ENCODE data around the gene CFAP61. TPM values are rescaled to one million over a fixed set of nuclear protein-coding genes. Genes with fewer than 3 reads are reported as not detected.

CFAP61 gene
- total and polyA plus RNA-seq, 7 experiments from 2014 or later = not detected

DNA sequence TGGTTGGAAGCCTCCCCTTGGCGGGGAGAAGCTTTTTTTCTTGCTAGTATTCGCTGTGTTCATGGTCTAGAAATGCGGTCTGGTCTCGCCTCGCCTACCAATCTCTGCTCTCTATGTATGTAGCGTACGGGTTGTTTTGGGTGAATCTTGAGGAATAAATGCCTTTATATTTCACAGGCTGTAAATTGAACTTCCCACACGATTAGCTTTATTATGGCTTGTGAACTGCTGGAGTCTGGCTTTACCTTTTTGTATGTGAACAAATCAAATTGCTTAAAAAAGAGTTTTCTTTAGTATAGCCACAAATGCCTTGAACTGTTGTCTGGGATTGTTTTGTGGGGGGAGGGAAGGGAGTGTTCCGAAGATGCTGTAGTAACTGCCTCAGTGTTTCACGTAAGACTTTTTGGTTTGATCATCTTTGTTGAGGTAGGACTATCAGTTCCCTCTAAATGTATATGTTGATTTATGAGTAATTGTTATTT is 317.8 kb downstream of the CFAP61 start:
- intact Hi-C loops (cut with micrococcal nuclease) = no loop called here
- no peaks in the 10 kb centered on the region for H3K4me1 ChIP-seq (ENCODE audit: control insufficient read depth in 2 of 2, insufficient read depth in 2 of 2, low read length in 2 of 2)
- no peaks in the 10 kb centered on the region for H3K9me3 ChIP-seq (ENCODE audit: control insufficient read depth in 2 of 3, low read length in 3 of 3)
- POLR2A ChIA-PET = no interaction called here
- H3K36me3 ChIP-seq (ENCODE audit: control insufficient read depth in 2 of 3, insufficient read depth in 3 of 3, low read length in 3 of 3) = no peaks in the 10 kb centered on the region
- H3K27me3 ChIP-seq (ENCODE audit: control insufficient read depth in 2 of 2, insufficient read depth in 2 of 2, low read length in 2 of 2) = peaks cover 0 to 5% of the 10 kb centered on the region in 2 donors
- Mint-ChIP-seq H3K9me3 (no peaks in the 10 kb centered on the region), H3K36me3 (peaks cover 0 to 5% (median 0%) of the 10 kb centered on the region in 5 donors), H3K4me3 (peak overlapping the region in 9 of 10 donors; percentile 11 to 82 (median 68)), H3K27me3 (peaks cover 66 to 72% (median 68%) of the 10 kb centered on the region in 5 donors), H3K4me1 (peaks cover 8 to 18% (median 13%) of the 10 kb centered on the region in 7 donors), H3K27ac (peak overlapping the region in 1 of 9 donors; percentile 51)
- CTCF ChIA-PET = no interaction called here
- ATAC-seq = no peak
- H3K4me3 ChIP-seq (ENCODE audit: low read length) = no peak overlapping the region
- H3K27ac ChIP-seq (ENCODE audit: low read depth, low read length) = no peak overlapping the region
- DNase-seq = no peak

DNA sequence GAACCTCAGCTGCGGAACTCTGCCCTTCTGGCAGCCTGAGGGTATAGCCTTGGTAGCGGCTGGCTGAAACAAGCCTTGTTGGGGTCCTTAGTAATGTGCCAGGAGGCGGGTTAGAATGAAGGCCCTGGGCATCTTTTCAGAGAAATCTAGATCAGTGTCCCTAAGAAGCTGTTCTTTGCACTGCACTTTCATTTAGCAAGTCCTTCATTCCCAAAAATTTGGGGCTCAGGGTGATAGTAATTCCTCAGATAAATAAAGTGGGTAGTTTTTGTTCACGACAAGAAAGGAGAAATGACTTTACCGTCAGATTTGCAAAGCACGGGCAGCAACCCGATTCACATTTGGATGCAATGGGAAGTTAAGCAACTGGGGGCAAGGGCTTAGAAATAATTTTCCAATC is 318.8 kb downstream of the CFAP61 start:
- ATAC-seq = no peak
- no peak overlapping the region for H3K27ac Mint-ChIP-seq
- no peak overlapping the region for H3K4me3 ChIP-seq (ENCODE audit: low read length)
- peaks cover 0 to 5% of the 10 kb centered on the region in 2 donors for H3K27me3 ChIP-seq (ENCODE audit: control insufficient read depth in 2 of 2, insufficient read depth in 2 of 2, low read length in 2 of 2)
- no peaks in the 10 kb centered on the region for H3K4me1 ChIP-seq (ENCODE audit: control insufficient read depth in 2 of 2, insufficient read depth in 2 of 2, low read length in 2 of 2)
- CTCF ChIA-PET = no interaction called here
- peaks cover 6 to 12% (median 8%) of the 10 kb centered on the region in 7 donors for H3K4me1 Mint-ChIP-seq
- H3K4me3 Mint-ChIP-seq = no peak overlapping the region
- no peaks in the 10 kb centered on the region for H3K36me3 ChIP-seq (ENCODE audit: control insufficient read depth in 2 of 3, insufficient read depth in 3 of 3, low read length in 3 of 3)
- peaks cover 0 to 5% (median 0%) of the 10 kb centered on the region in 5 donors for H3K36me3 Mint-ChIP-seq
- POLR2A ChIA-PET = no interaction called here
- DNase-seq = no peak
- H3K9me3 Mint-ChIP-seq = no peaks in the 10 kb centered on the region
- intact Hi-C loops (cut with micrococcal nuclease) = no loop called here
- peaks cover 66 to 72% (median 69%) of the 10 kb centered on the region in 5 donors for H3K27me3 Mint-ChIP-seq
- H3K27ac ChIP-seq (ENCODE audit: low read depth, low read length) = no peak overlapping the region
- H3K9me3 ChIP-seq (ENCODE audit: control insufficient read depth in 2 of 3, low read length in 3 of 3) = no peaks in the 10 kb centered on the region

DNA sequence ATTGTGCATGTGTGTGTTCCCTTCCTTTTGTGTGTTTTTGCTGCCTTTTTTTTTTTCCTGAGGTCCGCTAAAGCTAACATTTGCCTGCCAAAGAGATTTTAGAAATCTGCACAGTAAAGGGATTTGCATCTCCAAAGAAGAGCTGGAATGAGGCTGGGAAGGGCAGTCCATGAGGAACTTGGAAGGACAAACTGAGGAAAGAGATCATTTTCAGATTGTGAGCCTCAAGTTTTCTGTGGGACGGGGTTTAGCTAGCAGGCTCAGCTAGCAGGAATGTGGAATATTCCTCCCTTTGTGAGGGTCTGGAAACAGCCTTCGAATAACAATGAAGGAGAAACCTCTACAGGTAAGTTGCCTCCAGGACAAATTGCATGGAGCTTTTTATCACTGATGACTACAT is 319.3 kb downstream of the CFAP61 start:
- no peak overlapping the region for H3K4me3 Mint-ChIP-seq
- H3K4me1 Mint-ChIP-seq = peaks cover 6 to 8% (median 7%) of the 10 kb centered on the region in 7 donors
- H3K4me3 ChIP-seq (ENCODE audit: low read length) = no peak overlapping the region
- H3K27me3 Mint-ChIP-seq = peaks cover 63 to 69% (median 65%) of the 10 kb centered on the region in 5 donors
- DNase-seq (no peak), ATAC-seq (no peak)
- peaks cover 0 to 5% (median 0%) of the 10 kb centered on the region in 5 donors for H3K36me3 Mint-ChIP-seq
- intact Hi-C loops (cut with micrococcal nuclease) = no loop called here
- no peak overlapping the region for H3K27ac ChIP-seq (ENCODE audit: low read depth, low read length)
- H3K27ac Mint-ChIP-seq = no peak overlapping the region
- H3K36me3 ChIP-seq (ENCODE audit: control insufficient read depth in 2 of 3, insufficient read depth in 3 of 3, low read length in 3 of 3) = no peaks in the 10 kb centered on the region
- ChIA-PET CTCF (no interaction called here), POLR2A (no interaction called here)
- H3K4me1 ChIP-seq (ENCODE audit: control insufficient read depth in 2 of 2, insufficient read depth in 2 of 2, low read length in 2 of 2) = no peaks in the 10 kb centered on the region
- no peaks in the 10 kb centered on the region for H3K9me3 Mint-ChIP-seq
- H3K27me3 ChIP-seq (ENCODE audit: control insufficient read depth in 2 of 2, insufficient read depth in 2 of 2, low read length in 2 of 2) = peaks cover 0 to 5% of the 10 kb centered on the region in 2 donors
- H3K9me3 ChIP-seq (ENCODE audit: control insufficient read depth in 2 of 3, low read length in 3 of 3) = no peaks in the 10 kb centered on the region

DNA sequence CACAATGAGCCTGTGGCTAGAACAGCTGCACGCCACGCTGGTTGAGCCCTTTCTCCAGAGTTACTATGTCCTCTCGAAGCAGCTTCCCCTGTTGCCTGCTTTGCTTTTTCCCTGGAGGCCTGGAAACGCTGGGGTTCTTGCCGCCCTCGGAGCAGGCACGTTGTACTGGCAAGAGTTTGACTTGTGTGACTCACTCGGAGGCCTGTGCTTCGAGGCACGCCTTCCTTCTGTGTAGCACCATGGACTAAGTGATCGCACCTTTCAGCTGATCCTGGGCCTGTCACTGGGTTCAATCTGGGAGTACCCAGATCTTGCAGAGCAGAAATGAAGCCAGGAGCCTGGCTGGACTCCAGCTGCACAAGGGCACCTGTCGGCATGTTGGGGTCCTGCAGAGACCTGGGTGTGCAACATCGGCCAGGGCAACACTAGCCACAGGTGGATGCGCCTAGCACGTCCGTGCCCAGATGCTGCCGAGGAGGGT is 320.8 kb downstream of the CFAP61 start:
- intact Hi-C loops (cut with micrococcal nuclease) = no loop called here
- Histone ChIP-seq H3K4me1 (ENCODE audit: control insufficient read depth in 2 of 2, insufficient read depth in 2 of 2, low read length in 2 of 2) (no peaks in the 10 kb centered on the region), H3K4me3 (ENCODE audit: low read length) (no peak overlapping the region), H3K36me3 (ENCODE audit: control insufficient read depth in 2 of 3, insufficient read depth in 3 of 3, low read length in 3 of 3) (no peaks in the 10 kb centered on the region), H3K27me3 (ENCODE audit: control insufficient read depth in 2 of 2, insufficient read depth in 2 of 2, low read length in 2 of 2) (peaks cover 0 to 5% of the 10 kb centered on the region in 2 donors), H3K9me3 (ENCODE audit: control insufficient read depth in 2 of 3, low read length in 3 of 3) (no peaks in the 10 kb centered on the region), H3K27ac (ENCODE audit: low read depth, low read length) (no peak overlapping the region)
- Mint-ChIP-seq H3K4me3 (no peak overlapping the region), H3K4me1 (peaks cover 5 to 8% (median 7%) of the 10 kb centered on the region in 7 donors), H3K27ac (no peak overlapping the region), H3K27me3 (peaks cover 59 to 65% (median 62%) of the 10 kb centered on the region in 5 donors), H3K9me3 (no peaks in the 10 kb centered on the region), H3K36me3 (peaks cover 0 to 5% (median 0%) of the 10 kb centered on the region in 5 donors)
- POLR2A ChIA-PET = no interaction called here
- CTCF ChIA-PET = no interaction called here
- DNase-seq (no peak), ATAC-seq (no peak)

DNA sequence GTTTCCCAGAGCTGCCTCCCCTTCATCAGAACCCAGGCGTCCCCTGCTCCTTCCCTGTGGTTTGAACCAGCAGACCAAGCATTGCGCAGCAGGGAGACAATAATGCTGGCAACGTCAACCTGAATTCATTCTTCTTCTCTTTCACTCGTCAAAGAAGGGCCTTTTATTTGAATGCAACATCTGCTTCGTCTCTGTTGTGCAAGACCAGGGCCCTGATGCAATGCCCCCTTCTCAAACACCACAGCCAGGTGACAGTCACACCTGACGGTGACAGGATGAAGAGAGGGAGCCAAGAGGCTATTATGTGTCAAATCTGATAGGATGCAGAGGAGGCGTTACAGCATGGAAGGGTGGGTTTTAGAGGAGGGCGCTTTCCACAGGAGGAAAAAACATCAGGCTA is 323.5 kb downstream of the CFAP61 start:
- Histone ChIP-seq H3K27ac (ENCODE audit: low read depth, low read length) (no peak overlapping the region), H3K9me3 (ENCODE audit: control insufficient read depth in 2 of 3, low read length in 3 of 3) (no peaks in the 10 kb centered on the region), H3K36me3 (ENCODE audit: control insufficient read depth in 2 of 3, insufficient read depth in 3 of 3, low read length in 3 of 3) (no peaks in the 10 kb centered on the region), H3K4me1 (ENCODE audit: control insufficient read depth in 2 of 2, insufficient read depth in 2 of 2, low read length in 2 of 2) (no peaks in the 10 kb centered on the region), H3K4me3 (ENCODE audit: low read length) (no peak overlapping the region), H3K27me3 (ENCODE audit: control insufficient read depth in 2 of 2, insufficient read depth in 2 of 2, low read length in 2 of 2) (peaks cover 0 to 5% of the 10 kb centered on the region in 2 donors)
- H3K27ac Mint-ChIP-seq = no peak overlapping the region
- intact Hi-C loops (cut with micrococcal nuclease) = no loop called here
- ChIA-PET POLR2A (no interaction called here), CTCF (no interaction called here)
- no peak overlapping the region for H3K4me3 Mint-ChIP-seq
- H3K4me1 Mint-ChIP-seq = peaks cover 0 to 2% (median 0%) of the 10 kb centered on the region in 7 donors
- DNase-seq (no peak), ATAC-seq (no peak)
- H3K36me3 Mint-ChIP-seq = no peaks in the 10 kb centered on the region
- H3K9me3 Mint-ChIP-seq = peaks cover 0 to 4% (median 0%) of the 10 kb centered on the region in 11 donors
- H3K27me3 Mint-ChIP-seq = peaks cover 52 to 62% (median 57%) of the 10 kb centered on the region in 5 donors

DNA sequence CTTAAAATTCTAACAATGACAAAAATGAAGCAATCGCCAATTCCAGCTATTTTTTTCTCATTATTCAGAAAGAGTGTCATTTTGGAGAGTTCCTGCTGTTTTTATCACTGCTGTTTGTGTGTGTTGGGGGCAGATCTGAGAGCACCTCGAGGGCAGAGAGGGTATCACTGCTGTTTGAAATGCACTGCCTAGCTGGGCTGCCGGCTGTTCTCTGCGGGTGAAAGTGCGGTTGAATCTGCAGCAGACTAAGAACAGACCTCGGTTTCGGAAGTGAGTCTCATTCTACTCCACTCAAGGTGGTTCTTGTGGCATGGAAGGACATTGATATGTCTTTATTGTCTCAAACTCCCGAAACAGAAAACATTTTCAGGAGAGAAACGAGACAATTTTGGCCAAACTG is 333.9 kb downstream of the CFAP61 start:
- intact Hi-C loops (cut with micrococcal nuclease) = no loop called here

DNA sequence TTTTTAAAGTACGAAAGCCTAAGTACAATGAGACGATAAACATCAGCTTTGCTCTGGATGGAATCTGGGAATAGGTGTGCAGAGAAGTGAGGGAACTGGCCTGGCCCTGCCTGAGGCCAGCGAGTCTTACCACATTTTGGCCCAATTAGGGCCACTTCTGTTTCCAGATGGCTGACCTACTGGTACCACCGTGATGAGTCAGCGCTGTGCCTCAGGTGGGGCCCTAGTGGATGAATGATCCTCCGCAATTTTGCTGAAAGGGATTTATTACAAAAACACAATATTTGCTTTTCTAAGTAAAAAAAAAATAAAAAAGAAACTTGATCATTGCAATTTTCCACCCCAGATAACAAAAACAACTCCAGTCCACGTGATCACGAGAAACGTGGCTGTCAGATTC is 338.1 kb downstream of the CFAP61 start:
- Histone ChIP-seq H3K9me3 (ENCODE audit: control insufficient read depth in 2 of 3, low read length in 3 of 3) (no peaks in the 10 kb centered on the region), H3K27me3 (ENCODE audit: control insufficient read depth in 2 of 2, insufficient read depth in 2 of 2, low read length in 2 of 2) (no peaks in the 10 kb centered on the region), H3K4me1 (ENCODE audit: control insufficient read depth in 2 of 2, insufficient read depth in 2 of 2, low read length in 2 of 2) (no peaks in the 10 kb centered on the region), H3K36me3 (ENCODE audit: control insufficient read depth in 2 of 3, insufficient read depth in 3 of 3, low read length in 3 of 3) (peaks cover 0 to 23% (median 0%) of the 10 kb centered on the region in 3 experiments), H3K27ac (ENCODE audit: low read depth, low read length) (no peak overlapping the region), H3K4me3 (ENCODE audit: low read length) (no peak overlapping the region)
- Mint-ChIP-seq H3K36me3 (peaks cover 0 to 30% (median 4%) of the 10 kb centered on the region in 5 donors), H3K4me1 (peaks cover 0 to 4% (median 0%) of the 10 kb centered on the region in 7 donors), H3K9me3 (no peaks in the 10 kb centered on the region), H3K4me3 (no peak overlapping the region), H3K27me3 (peaks cover 0 to 4% (median 0%) of the 10 kb centered on the region in 5 donors), H3K27ac (no peak overlapping the region)
- DNase-seq (no peak), ATAC-seq (no peak)
- intact Hi-C loops (cut with micrococcal nuclease) = no loop called here
- CTCF ChIA-PET = no interaction called here
- POLR2A ChIA-PET = no interaction called here

More for the DNA sequence above, 333.9 kb downstream of the CFAP61 start:
- no peak overlapping the region for H3K4me3 Mint-ChIP-seq
- POLR2A ChIA-PET = no interaction called here
- H3K27me3 Mint-ChIP-seq = peaks cover 0 to 5% (median 0%) of the 10 kb centered on the region in 5 donors
- no peak overlapping the region for H3K27ac Mint-ChIP-seq
- CTCF ChIA-PET = no interaction called here
- H3K9me3 Mint-ChIP-seq = no peaks in the 10 kb centered on the region
- H3K27me3 ChIP-seq (ENCODE audit: control insufficient read depth in 2 of 2, insufficient read depth in 2 of 2, low read length in 2 of 2) = no peaks in the 10 kb centered on the region
- no peak overlapping the region for H3K27ac ChIP-seq (ENCODE audit: low read depth, low read length)
- DNase-seq (no peak), ATAC-seq (no peak)
- peaks cover 0 to 6% (median 0%) of the 10 kb centered on the region in 5 donors for H3K36me3 Mint-ChIP-seq
- no peak overlapping the region for H3K4me3 ChIP-seq (ENCODE audit: low read length)
- peaks cover 0 to 4% (median 0%) of the 10 kb centered on the region in 7 donors for H3K4me1 Mint-ChIP-seq
- H3K9me3 ChIP-seq (ENCODE audit: control insufficient read depth in 2 of 3, low read length in 3 of 3) = no peaks in the 10 kb centered on the region
- no peaks in the 10 kb centered on the region for H3K4me1 ChIP-seq (ENCODE audit: control insufficient read depth in 2 of 2, insufficient read depth in 2 of 2, low read length in 2 of 2)
- H3K36me3 ChIP-seq (ENCODE audit: control insufficient read depth in 2 of 3, insufficient read depth in 3 of 3, low read length in 3 of 3) = peaks cover 0 to under 1% (median 0%) of the 10 kb centered on the region in 3 experiments

Measured in naive thymus-derived CD4-positive, alpha-beta T cell (primary cell).